Measurements from ENCODE around the gene ZCCHC14. TPM values are rescaled to one million over a fixed set of nuclear protein-coding genes. Genes with fewer than 3 reads are reported as not detected.

Gene ZCCHC14
- total and polyA plus RNA-seq, 10 of the 15 experiments (the other 5 are each of a cell fraction or from before 2014, with no cell fraction given), result 0.02 to 0.26 (median 0.05) TPM; not detected in 3

DNA sequence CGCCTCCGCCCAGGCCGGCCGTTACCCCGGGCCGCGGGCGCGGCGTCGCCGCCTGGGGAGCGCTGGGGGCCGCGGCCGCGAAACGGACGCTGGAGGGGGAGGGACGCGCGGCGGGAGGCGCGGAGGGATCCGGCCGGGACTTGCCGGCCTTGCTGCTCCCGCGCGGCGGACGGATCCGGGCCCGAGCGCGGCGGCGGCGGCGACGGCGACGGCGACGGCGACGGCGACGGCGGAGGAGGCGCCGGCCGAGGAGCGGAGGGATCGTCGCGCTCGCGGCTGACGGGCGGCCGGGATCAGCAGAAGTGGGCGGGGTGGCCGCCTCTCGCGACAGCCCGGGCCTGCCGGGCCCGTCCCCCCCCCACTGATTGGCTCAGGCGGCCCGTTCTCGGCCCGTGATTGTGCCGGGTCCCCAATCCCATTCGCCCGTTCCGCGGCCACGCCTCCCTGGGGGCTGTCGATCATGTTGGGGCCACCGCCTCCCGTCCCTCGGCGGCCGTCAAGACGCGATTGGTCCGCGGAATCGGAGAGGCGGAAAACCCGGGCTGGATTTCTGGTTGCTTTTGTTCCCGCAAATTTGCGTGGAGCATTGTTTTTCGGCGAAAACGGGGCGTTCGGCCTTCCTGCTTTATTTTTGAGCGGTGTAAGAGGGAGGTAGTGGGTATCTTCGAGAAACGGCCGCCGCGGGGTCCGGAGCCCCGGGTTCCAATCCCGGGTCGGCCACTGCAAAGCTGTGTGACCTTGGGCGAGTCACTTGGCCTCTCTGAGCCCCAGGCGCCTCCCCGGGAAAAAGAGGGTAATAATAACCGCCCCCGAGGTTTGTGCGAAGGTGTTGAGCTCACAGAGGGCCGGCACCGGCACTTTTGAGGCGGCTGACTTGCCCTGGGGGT lies at the start of gene ZCCHC14 (continued):
- TF ChIP-seq, protein P1, sequence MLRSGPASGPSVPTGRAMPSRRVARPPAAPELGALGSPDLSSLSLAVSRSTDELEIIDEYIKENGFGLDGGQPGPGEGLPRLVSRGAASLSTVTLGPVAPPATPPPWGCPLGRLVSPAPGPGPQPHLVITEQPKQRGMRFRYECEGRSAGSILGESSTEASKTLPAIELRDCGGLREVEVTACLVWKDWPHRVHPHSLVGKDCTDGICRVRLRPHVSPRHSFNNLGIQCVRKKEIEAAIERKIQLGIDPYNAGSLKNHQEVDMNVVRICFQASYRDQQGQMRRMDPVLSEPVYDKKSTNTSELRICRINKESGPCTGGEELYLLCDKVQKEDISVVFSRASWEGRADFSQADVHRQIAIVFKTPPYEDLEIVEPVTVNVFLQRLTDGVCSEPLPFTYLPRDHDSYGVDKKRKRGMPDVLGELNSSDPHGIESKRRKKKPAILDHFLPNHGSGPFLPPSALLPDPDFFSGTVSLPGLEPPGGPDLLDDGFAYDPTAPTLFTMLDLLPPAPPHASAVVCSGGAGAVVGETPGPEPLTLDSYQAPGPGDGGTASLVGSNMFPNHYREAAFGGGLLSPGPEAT (IDR thresholded peaks at IDR 0.05; ENCODE audit: low read depth), result no peak
- peak; percentile 38; the same call in 1 of the 2 replicates for TF ChIP-seq BACH1 (IDR thresholded peaks at IDR 0.05; ENCODE audit: borderline replicate concordance)
- TF ChIP-seq, protein P2, sequence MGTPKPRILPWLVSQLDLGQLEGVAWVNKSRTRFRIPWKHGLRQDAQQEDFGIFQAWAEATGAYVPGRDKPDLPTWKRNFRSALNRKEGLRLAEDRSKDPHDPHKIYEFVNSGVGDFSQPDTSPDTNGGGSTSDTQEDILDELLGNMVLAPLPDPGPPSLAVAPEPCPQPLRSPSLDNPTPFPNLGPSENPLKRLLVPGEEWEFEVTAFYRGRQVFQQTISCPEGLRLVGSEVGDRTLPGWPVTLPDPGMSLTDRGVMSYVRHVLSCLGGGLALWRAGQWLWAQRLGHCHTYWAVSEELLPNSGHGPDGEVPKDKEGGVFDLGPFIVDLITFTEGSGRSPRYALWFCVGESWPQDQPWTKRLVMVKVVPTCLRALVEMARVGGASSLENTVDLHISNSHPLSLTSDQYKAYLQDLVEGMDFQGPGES (IDR thresholded peaks at IDR 0.05), result peak; percentile 51; the same call in 1 of the 2 replicates
- TF ChIP-seq, protein P3, sequence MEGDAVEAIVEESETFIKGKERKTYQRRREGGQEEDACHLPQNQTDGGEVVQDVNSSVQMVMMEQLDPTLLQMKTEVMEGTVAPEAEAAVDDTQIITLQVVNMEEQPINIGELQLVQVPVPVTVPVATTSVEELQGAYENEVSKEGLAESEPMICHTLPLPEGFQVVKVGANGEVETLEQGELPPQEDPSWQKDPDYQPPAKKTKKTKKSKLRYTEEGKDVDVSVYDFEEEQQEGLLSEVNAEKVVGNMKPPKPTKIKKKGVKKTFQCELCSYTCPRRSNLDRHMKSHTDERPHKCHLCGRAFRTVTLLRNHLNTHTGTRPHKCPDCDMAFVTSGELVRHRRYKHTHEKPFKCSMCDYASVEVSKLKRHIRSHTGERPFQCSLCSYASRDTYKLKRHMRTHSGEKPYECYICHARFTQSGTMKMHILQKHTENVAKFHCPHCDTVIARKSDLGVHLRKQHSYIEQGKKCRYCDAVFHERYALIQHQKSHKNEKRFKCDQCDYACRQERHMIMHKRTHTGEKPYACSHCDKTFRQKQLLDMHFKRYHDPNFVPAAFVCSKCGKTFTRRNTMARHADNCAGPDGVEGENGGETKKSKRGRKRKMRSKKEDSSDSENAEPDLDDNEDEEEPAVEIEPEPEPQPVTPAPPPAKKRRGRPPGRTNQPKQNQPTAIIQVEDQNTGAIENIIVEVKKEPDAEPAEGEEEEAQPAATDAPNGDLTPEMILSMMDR (IDR thresholded peaks at IDR 0.05 in 2 of 3, conservative IDR thresholded peaks at IDR 0.05 in 1 of 3; ENCODE audit: control insufficient read depth in 2 of 3, extremely low read depth in 1 of 3, insufficient read depth in 1 of 3, low read depth in 3 of 3, low read length in 3 of 3), result no peak
- TF ChIP-seq SPI1 (IDR thresholded peaks at IDR 0.05; ENCODE audit: borderline replicate concordance, insufficient read depth, low read depth, low read length), result no peak
- no peak for TF ChIP-seq JUNB (IDR thresholded peaks at IDR 0.05)
- TF ChIP-seq HDGF (IDR thresholded peaks at IDR 0.05), result no peak
- TF ChIP-seq, protein P4, sequence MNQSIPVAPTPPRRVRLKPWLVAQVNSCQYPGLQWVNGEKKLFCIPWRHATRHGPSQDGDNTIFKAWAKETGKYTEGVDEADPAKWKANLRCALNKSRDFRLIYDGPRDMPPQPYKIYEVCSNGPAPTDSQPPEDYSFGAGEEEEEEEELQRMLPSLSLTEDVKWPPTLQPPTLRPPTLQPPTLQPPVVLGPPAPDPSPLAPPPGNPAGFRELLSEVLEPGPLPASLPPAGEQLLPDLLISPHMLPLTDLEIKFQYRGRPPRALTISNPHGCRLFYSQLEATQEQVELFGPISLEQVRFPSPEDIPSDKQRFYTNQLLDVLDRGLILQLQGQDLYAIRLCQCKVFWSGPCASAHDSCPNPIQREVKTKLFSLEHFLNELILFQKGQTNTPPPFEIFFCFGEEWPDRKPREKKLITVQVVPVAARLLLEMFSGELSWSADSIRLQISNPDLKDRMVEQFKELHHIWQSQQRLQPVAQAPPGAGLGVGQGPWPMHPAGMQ (IDR thresholded peaks at IDR 0.05; ENCODE audit: borderline replicate concordance), result no peak
- TF ChIP-seq HDAC2 (IDR thresholded peaks at IDR 0.05), result no peak
- TF ChIP-seq IKZF2 (IDR thresholded peaks at IDR 0.05), result no peak
- no peak for TF ChIP-seq ZNF207 (IDR thresholded peaks at IDR 0.05; ENCODE audit: borderline replicate concordance)
- TF ChIP-seq STAT3 (IDR thresholded peaks at IDR 0.05; ENCODE audit: low read depth, low read length), result no peak
- no peak for TF ChIP-seq MYB (IDR thresholded peaks at IDR 0.05; ENCODE audit: borderline replicate concordance, low read depth, low read length)
- no peak for TF ChIP-seq NFXL1 (IDR thresholded peaks at IDR 0.05; ENCODE audit: borderline replicate concordance)
- no peak for TF ChIP-seq TARDBP (IDR thresholded peaks at IDR 0.05; ENCODE audit: borderline replicate concordance)
- TF ChIP-seq, protein P5, sequence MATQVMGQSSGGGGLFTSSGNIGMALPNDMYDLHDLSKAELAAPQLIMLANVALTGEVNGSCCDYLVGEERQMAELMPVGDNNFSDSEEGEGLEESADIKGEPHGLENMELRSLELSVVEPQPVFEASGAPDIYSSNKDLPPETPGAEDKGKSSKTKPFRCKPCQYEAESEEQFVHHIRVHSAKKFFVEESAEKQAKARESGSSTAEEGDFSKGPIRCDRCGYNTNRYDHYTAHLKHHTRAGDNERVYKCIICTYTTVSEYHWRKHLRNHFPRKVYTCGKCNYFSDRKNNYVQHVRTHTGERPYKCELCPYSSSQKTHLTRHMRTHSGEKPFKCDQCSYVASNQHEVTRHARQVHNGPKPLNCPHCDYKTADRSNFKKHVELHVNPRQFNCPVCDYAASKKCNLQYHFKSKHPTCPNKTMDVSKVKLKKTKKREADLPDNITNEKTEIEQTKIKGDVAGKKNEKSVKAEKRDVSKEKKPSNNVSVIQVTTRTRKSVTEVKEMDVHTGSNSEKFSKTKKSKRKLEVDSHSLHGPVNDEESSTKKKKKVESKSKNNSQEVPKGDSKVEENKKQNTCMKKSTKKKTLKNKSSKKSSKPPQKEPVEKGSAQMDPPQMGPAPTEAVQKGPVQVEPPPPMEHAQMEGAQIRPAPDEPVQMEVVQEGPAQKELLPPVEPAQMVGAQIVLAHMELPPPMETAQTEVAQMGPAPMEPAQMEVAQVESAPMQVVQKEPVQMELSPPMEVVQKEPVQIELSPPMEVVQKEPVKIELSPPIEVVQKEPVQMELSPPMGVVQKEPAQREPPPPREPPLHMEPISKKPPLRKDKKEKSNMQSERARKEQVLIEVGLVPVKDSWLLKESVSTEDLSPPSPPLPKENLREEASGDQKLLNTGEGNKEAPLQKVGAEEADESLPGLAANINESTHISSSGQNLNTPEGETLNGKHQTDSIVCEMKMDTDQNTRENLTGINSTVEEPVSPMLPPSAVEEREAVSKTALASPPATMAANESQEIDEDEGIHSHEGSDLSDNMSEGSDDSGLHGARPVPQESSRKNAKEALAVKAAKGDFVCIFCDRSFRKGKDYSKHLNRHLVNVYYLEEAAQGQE (IDR thresholded peaks at IDR 0.05; ENCODE audit: low read depth, low read length), result no peak
- TF ChIP-seq NFYB (IDR thresholded peaks at IDR 0.05; ENCODE audit: insufficient read depth, low read depth, low read length), result peak; percentile 90
- TF ChIP-seq TAF1 (IDR thresholded peaks at IDR 0.05; ENCODE audit: borderline replicate concordance, low read depth, low read length), result no peak
